Erythroblast (primary cell): ENCODE data around the gene DIP2C.

Experiments
- GATA1 ChIP-seq: IDR thresholded peaks from 2 replicates; pipeline ENCODE4 v1.6.1; 2011; ENCODE audit warnings: low read depth, mild to moderate bottlenecking, control low read depth, low read length, moderate library complexity
- POLR2A ChIP-seq: IDR thresholded peaks from 2 replicates; pipeline ENCODE4 v1.6.1; 2011; ENCODE audit warnings: mild to moderate bottlenecking, low read length

DNA sequence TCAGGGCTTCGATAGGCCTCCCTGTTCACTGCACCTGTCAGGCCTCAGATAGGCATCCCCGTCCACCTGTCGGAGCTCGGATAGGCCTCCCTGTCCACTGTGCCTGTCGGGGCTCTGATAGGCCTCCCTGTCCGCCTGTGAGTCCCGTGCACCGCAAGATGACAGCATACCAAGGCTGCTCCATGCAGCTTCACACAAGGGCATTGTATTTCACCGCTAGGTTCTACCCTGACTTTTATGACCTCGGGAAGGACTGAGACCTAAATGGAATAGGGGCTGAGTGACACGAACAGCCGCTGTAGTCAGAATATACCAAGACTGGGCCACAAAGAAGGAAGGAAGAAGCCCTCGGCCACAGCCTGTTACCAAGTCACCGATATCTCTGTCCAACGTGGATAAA, 271.2 kb downstream of the DIP2C start:
- no peak for TF ChIP-seq POLR2A
- no peak for TF ChIP-seq GATA1
